GM12892 (cell line): ENCODE measurements around the gene PAN3.

Source experiments
- DNase-seq: peaks from one replicate; pipeline ENCODE4 v3.0.0; 2011; ENCODE audit not compliant: insufficient read length
- FAIRE-seq: peaks from 2 replicates; lab custom pipeline; 2011; peaks lifted over from hg19 to GRCh38; lab: Jason Lieb, UNC
- POLR2A ChIP-seq: IDR thresholded peaks from 2 replicates; pipeline ENCODE4 v1.6.1; 2011; ENCODE audit warnings: low read depth, low read length, control low read depth
- POLR2AphosphoS5 ChIP-seq: IDR thresholded peaks from 2 replicates; pipeline ENCODE4 v1.6.1; 2011; ENCODE audit warnings: low read depth, low read length, control low read depth
- TAF1 ChIP-seq: IDR thresholded peaks from 2 replicates; pipeline ENCODE4 v1.6.1; 2011; ENCODE audit warnings: low read depth, mild to moderate bottlenecking, control low read depth, low read length, borderline replicate concordance

The PAN3 gene

GRCh38 chr13:28336193-28336657 lies 197.9 kb downstream of the PAN3 start:
- DNase-seq (no peak), FAIRE-seq (no peak)
- no peak for TF ChIP-seq POLR2A

DNA sequence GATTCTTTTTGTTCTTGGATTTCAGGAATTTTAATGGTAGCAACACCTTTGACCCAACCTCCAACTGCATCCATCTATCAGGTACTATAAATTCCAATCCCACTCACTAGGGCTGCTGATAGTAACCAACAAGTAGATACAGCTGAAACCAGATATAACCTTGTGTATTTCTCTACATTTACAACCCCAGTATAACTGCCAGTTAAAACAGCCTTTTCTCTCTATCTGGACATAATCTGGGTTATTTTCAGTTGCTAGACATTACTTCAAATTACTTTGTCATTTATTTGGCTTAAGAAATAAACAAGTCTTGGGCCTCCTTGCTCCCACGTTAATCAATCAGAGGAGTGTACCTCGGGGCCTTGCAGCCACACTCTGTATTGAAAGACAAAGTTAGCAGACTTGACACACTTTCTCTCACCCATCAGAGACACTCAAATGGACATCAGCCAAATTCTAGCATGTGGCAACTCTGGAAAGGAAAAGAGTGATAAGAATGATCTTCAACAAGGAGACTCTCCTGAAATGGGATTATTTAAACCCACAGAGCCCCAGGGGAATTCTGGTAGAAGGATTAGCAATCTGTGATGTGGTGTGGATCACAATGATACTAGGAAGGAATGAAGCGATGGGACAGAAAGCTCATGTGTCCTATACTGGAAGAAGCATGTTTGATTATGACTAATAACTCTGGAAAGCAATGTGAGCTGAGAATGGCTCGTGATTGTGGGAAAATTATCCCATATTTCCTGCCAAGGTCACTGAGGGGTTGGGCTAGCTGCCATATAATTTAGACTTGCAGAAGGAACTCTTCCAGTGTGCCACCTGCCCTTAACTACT lies 199.0 kb downstream of the PAN3 start:
- TF ChIP-seq TAF1: no peak
- no peak for TF ChIP-seq POLR2AphosphoS5
- FAIRE-seq: no peak
- DNase-seq: no peak

DNA sequence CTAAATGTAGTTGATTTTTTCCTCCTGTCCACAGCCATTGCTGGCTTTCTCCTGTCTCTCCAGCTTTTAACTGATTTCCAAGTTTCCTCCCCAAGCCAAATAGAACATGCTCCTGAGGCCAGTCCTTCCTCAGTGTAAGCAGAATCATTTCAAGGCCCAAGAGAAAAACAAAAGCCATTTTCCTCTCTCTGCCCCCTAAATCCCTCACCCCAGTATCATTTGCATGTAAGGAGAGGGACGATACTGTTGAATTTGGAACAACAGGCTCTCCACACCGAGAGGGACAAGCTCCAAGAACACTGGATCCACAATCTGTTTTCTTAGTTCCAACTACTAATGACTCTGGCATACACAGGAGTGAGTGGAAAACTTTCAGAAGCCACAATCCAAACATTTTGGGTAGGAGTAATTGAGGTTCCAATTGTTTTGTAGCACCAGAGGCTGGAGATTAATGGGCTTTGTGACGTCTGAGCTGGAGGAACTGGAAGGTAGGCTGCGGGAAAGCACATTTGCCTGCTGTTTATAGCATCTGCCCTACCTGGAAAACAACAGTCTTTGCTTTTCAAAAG lies 199.7 kb downstream of the PAN3 start:
- TF ChIP-seq POLR2A: no peak
- FAIRE-seq (no peak), DNase-seq (no peak)

DNA sequence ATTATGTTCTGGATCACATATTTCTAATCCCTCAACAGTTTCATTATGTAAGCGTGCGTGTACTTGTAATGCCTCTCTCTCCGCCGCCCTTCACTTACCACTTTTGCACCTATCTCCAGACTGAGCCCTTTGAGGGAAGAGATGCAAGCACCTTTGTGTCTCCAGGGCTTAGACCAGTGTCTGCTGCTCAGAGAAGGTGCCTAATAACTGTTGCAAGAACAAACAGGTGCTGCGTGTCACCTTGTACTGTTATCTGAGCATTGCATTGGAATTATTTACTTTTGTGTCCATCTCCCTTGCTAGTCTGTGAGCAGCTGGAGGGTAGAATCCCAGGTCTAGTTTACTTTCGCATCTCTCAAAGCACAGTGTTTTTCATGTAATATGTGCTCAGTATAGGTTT lies 200.4 kb downstream of the PAN3 start:
- DNase-seq: no peak
- no peak for FAIRE-seq
- TF ChIP-seq POLR2A: no peak
- TF ChIP-seq POLR2AphosphoS5: no peak
- no peak for TF ChIP-seq TAF1

DNA sequence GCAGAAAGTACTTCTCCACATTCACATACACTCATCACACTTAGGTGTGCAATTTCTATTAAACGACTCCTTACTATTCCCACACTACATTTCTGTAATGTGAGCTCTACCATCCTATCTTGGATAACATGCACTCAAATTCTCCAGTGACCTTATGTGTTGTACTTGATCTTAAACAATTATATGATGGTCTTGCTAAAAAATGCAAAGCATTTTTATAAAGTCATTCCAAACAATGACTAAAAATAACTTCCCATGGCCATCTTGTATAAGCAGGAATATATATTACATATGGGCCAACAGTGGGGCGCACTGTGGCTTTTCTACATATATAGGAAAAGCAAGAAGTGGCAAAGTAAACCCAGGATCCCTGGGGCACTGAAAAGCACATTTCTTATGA lies 201.1 kb downstream of the PAN3 start:
- FAIRE-seq: no peak
- TF ChIP-seq TAF1: no peak
- no peak for TF ChIP-seq POLR2AphosphoS5
- no peak for TF ChIP-seq POLR2A
- no peak for DNase-seq

DNA sequence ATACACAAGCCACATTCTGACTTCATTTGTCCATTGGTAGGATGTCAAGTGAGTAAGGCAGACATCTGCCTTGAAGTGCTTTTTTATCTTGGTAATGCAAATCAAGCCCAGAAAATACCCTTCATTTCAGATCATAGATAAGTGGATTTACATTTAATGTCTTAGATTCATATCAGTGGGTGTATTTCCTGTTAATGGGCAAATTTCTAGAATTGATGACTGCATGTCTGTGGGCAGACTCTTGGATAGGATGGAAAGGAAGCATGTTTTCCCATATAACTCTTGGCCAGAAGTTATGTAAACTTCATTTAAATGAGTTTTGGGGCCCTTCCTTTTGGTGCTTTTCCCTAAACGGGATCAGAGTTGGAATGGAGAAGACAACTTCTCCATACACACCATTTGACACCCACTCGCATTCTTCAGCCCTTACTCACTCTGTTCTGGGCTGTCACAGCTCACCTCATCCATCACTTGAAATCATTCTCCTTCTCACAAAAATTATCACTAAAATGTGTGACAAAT lies 202.0 kb downstream of the PAN3 start:
- DNase-seq: no peak
- FAIRE-seq: no peak
- no peak for TF ChIP-seq TAF1
- TF ChIP-seq POLR2AphosphoS5: no peak
- no peak for TF ChIP-seq POLR2A

DNA sequence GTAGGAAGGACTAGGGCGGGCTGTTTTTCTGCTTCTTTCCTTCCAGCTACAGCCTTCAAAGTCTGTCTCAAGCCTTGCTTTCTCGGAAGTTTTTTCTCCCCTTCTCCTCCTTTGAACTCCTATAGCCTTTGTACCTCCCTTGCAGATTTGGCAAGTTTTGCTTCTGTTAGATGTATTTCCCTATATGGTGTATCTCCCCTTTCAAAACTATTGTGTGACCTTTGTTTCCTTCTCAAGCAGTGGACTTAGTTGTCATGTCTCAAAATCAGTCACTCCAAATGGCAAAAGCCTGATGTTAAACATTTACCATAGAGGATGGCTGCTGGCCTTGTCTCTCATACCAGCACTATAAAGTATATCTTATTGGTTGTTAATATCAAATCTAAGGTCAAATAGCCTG lies 203.9 kb downstream of the PAN3 start:
- FAIRE-seq (no peak), DNase-seq (no peak)
- TF ChIP-seq POLR2A (no peak), TAF1 (no peak), POLR2AphosphoS5 (no peak)

GRCh38 chr13:28344163-28344562 lies 205.8 kb downstream of the PAN3 start:
- FAIRE-seq: no peak
- no peak for TF ChIP-seq POLR2AphosphoS5
- TF ChIP-seq TAF1: no peak
- no peak for DNase-seq
